Measurements from ENCODE around the gene CPM.
A peak's percentile ranks its signal among the peaks of the same experiment; 100 is the strongest.

The CPM gene

GRCh38 chr12:68932961-68933893 lies at the start of gene CPM:
Gene CPM, minus strand, starts transcription at chr12:68933171. Its CDS starts 334 bp downstream, at chr12:68932837.
- peak in 51 of 56 donors; percentile 14 to 87 (median 60) for DNase-seq

- DNase-seq = no peak
These were observed 48.5 kb upstream of the CPM start for GRCh38 chr12:68981516-68981915.

- no peak for DNase-seq
These were observed 47.7 kb upstream of the CPM start for GRCh38 chr12:68980476-68981212.

GRCh38 chr12:68978678-68979077 lies 45.7 kb upstream of the CPM start:
- peak in 1 of 56 donors; percentile 5 for DNase-seq

- DNase-seq = peak in 14 of 56 donors; percentile 5 to 50 (median 12)
These were observed 45.1 kb upstream of the CPM start for GRCh38 chr12:68977909-68978610.

GRCh38 chr12:68977335-68977734 lies 44.4 kb upstream of the CPM start:
- DNase-seq = peak in 22 of 56 donors; percentile 2 to 44 (median 14)

GRCh38 chr12:68976395-68976841 lies 43.4 kb upstream of the CPM start:
- no peak for DNase-seq

- DNase-seq = no peak
These were observed 42.8 kb upstream of the CPM start for GRCh38 chr12:68975811-68976210.

- DNase-seq = no peak
These were observed 39.6 kb upstream of the CPM start for GRCh38 chr12:68972595-68972994.

- DNase-seq = no peak
These were observed 38.4 kb upstream of the CPM start for GRCh38 chr12:68971404-68971803.

- no peak for DNase-seq
These were observed 38.0 kb upstream of the CPM start for GRCh38 chr12:68970951-68971350.

GRCh38 chr12:68970306-68970705 lies 37.3 kb upstream of the CPM start:
- DNase-seq = no peak

- no peak for DNase-seq
These were observed 34.1 kb upstream of the CPM start for GRCh38 chr12:68967046-68967445.

GRCh38 chr12:68963856-68964745 lies 31.1 kb upstream of the CPM start:
- no peak for DNase-seq

- no peak for DNase-seq
These were observed 30.2 kb upstream of the CPM start for GRCh38 chr12:68962877-68963855.

GRCh38 chr12:68959891-68960464 lies 27.0 kb upstream of the CPM start:
- no peak for DNase-seq

GRCh38 chr12:68959143-68959858 lies 26.3 kb upstream of the CPM start:
- DNase-seq = no peak

GRCh38 chr12:68958322-68958721 lies 25.4 kb upstream of the CPM start:
- no peak for DNase-seq
